GM19463 (cell line): ENCODE results near the gene CHPT1.
"Not testable (repeated sequence)": the region's sequence is repeated elsewhere in the genome, so short reads cannot be mapped to it uniquely, and the experiment has no call there.

Source experiments
- ATAC-seq: cut with Tn5 transposase; IDR thresholded peaks from one replicate; pipeline ENCODE4 v1.9.1; 2021; ENCODE audit warnings: mild to moderate bottlenecking, moderate library complexity; ENCODE audit not compliant: unreplicated experiment

CHPT1 gene

GRCh38 chr12:101681627-101682026, 15.8 kb upstream of the CHPT1 start:
- not testable (repeated sequence) for ATAC-seq

DNA sequence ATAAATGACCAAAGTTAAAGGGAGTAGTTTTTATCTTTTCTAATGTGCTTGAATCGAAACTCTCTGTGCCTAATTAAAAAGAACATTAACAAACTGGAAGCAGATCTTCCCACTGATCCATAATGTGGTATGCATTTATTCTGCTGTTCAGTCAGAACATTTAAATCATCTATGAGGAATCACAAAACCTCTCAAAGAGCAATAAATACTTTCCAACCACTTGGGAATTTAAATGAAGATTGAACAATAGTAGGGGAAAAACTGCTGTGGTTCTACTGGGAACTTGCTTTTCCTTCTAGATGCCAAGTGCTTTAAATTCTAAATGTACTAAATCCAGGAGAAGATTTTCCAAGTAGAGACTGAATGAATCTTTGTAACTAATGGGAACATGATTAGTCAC, 12.3 kb upstream of the CHPT1 start:
- ATAC-seq, result no peak

- no peak for ATAC-seq
Measured at GRCh38 chr12:101686176-101686575, 11.3 kb upstream of the CHPT1 start.

DNA sequence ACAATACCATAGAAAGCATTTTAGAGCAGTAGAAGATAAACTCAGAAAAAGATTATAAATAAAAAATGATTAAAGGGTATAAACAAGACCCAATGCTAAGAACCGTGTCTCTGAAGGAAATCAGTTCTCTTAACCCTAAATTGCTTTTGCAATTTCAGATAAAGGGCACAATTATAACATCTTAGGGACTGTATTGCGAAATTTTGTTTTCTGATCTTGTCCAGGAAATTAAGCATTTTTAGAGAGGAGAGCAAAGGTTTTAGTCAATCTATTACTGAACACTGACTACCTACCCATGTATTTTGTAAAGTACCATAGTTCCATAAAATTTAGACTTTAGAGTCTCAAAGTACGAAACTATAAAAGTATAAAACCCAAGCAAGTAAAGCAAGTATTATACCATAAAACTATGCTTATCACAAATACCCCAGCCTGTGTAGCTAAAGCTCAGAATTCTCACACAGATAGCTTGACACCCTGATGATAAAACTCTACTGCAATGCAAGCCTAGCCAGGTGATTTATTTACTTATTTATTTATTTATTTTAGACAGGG, 6.8 kb upstream of the CHPT1 start:
- no peak for ATAC-seq

GRCh38 chr12:101691503-101692096, 5.8 kb upstream of the CHPT1 start:
- ATAC-seq, result no peak

GRCh38 chr12:101694297-101694848, 3.1 kb upstream of the CHPT1 start:
- no peak for ATAC-seq

DNA sequence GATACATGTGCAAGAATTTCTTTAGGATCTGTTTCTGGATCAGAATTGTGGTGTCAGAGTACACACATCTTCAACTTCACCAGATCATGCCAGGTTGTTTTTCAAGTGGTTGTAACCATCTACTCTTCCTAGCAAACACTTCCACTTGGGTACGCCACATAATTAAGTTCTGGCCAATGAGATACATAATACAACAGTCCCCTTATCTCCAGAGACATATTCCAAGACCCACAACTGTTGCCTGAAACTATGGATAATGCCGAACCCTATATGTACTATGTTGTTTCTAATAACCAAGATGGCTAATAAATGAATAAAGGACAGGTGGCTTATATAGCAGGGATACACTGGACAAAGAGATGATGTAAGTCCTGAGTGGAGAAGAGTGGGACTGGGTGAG, 2.5 kb upstream of the CHPT1 start:
- ATAC-seq, result no peak

GRCh38 chr12:101695706-101696105, 1.7 kb upstream of the CHPT1 start:
- ATAC-seq, result no peak

GRCh38 chr12:101696251-101697196, 916 bp upstream of the CHPT1 start:
- ATAC-seq, result peak; percentile 33

DNA sequence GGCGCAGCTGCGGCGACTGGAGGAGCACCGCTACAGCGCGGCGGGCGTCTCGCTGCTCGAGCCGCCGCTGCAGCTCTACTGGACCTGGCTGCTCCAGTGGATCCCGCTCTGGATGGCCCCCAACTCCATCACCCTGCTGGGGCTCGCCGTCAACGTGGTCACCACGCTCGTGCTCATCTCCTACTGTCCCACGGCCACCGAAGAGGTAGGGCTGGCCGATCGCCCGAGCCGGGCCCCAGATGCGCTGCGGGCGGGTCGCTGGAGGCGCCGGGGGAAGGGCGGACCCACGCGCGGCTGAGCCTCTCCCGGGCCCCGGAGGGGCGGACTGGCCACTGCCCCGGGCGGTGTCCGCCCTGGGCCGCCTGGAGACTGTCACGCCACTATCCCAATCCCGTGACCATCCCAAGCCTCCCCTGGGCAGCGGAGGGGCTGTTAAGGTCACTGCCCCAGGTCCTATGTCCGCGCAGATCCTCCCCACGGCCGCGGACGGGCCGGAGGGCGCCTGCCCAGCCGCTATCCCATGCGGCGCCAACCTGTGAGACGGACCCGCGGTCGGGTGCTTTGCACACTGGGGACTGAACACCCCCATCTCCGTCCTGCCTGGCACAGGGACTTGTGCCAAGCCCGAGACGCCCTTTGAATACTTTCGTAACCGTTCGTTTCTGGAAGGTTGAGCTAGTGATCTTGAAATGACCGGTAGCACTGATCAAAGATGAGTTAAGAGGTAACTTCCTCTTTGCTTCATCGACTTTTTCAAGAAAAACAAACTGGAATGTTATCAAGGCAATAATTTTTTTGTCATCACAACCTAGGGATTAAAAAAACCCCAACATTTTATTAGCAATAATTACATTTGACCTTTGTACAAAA, 725 bp downstream of the CHPT1 start:
- ATAC-seq, result peak; percentile 25

DNA sequence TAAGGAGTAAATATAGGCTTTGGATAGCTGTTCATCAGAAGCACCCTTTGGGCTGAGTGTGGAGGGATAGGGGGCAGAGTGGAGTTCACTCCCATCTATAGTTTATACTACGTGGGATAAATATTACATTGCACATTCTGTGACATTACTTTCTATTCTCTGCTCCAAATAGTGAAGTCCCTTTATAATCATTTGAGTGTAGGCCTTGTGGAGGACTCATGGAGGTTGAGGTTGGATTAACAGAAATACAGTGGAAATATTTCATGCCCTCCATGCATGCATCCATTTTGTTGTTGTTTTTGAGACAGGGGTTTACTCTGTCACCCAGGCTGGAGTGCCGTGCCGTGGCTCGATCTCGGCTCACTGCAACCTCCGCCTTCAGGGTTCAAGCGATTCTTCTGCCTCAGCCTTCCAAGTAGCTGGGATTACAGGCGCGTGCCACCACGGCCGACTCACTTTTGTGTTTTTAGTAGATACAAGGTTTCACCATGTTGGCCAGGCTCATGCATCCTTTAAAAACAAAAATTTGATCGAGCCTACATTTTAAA, 1.4 kb downstream of the CHPT1 start:
- ATAC-seq, result no peak

GRCh38 chr12:101700299-101700820, 2.9 kb downstream of the CHPT1 start:
- no peak for ATAC-seq

- no peak for ATAC-seq
Measured at GRCh38 chr12:101703487-101703886, 6.0 kb downstream of the CHPT1 start.

DNA sequence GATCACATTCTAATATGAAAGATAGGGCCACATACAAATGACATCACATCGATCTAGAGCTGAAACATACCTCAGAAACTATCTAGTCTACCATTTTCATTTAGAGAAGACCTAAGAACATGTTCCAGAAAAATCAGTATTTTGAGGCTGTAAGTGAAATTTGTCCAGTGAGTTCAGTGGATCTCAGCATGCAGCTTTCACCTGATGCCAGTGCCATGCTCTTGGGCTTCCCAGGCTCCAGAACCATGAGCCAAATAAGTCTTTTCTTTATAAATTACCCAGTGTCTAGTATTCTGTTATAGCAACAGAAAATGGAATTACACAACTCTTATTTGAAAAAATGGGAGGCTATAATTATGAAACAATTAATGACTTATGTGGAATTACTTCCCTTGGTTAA, 9.0 kb downstream of the CHPT1 start:
- no peak for ATAC-seq

GRCh38 chr12:101707131-101707782, 9.8 kb downstream of the CHPT1 start:
- ATAC-seq, result no peak

DNA sequence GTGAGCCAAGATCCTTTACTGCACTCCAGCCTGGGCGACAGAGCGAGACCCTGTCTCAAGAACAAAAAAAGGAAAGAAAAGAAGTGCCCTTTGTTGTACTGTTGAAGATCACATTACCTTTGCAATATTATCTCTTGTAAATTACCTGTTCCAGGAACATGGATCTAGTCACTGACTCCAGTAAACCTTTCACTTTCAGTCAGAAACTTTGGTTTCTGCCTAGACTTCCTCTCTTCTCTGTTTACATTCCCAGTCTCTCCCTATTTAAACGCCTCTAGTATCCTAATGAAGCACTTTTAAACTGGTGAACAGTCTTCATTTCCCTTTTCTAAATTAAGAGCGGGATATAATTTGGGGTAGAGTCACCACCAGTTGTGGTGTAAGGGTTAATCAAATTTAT, 12.8 kb downstream of the CHPT1 start:
- ATAC-seq, result no peak

DNA sequence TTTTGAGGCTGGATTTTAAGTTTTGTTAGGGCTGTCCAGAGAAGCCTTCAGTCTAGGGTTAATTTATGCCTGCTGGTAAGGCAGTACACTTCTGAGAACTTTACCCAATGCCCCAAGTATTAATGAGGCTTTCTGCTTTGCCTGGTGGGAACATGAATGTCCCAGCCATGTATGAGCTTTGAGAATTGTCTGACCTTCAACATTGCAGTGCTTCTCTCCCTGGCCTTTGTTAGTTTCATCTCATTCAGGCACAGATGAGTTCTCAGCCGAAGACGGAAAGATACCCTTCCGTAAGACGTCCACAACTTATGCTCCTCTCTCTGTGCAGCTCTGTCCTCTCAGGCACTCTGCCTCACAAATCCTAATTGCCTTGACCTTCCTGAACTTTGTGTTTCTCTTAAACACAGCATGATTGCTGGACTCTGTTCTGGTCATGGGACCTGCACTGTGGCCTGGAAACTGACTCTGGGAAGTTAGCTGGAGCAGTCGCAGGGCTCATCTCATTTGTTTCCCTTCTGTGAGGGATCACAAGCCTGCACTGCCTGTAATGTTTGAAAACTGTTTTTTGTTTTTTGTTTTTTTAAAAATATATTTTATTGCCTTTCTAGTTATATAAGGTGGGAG, 15.7 kb downstream of the CHPT1 start:
- ATAC-seq, result no peak

DNA sequence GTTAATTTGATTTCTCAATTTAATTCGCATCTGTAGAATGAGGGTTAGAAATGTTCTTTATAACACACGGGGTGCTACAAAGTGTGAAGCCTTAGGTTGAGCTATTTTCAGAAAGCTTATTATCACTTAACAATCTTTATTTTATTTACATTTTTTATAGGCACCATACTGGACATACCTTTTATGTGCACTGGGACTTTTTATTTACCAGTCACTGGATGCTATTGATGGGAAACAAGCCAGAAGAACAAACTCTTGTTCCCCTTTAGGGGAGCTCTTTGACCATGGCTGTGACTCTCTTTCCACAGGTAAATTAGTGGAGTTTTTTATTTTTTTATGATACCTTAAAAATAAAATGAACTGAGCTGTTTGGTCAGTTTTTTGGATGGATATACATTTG, 16.5 kb downstream of the CHPT1 start:
- no peak for ATAC-seq

DNA sequence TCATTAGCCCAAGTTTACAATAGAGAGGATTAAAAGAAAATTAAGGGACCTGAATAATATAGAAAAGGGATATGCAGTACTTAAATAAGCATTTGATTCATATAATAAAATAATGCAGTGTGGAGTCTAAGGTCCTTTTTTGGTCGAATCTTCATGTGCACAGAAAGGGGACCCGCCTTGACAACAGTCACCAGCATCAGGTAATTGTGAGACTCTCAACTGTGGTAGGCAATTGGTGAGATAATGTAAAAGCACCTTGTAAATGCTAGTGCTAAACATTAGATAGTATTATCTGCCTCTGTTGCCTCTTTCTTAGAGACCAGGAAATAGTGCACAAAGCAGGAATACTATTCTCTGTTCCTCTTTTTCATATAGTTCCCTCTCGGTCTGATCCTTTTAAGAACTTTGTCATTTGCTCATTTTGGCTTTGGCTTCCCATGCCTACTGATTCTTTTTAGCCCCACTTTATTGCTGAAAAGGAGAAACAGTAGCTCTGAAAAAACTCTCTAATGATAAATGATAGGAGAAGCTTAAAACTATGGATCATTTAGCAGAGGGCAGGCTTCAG, 17.5 kb downstream of the CHPT1 start:
- no peak for ATAC-seq
